HG03460 (cell line): Measurements from ENCODE around the gene NFE2.
A peak's percentile ranks its signal among the peaks of the same experiment; 100 is the strongest.

Source experiments
- ATAC-seq: cut with Tn5 transposase; IDR thresholded peaks from one replicate; pipeline ENCODE4 v1.9.1; 2021; ENCODE audit not compliant: unreplicated experiment

NFE2 gene

DNA sequence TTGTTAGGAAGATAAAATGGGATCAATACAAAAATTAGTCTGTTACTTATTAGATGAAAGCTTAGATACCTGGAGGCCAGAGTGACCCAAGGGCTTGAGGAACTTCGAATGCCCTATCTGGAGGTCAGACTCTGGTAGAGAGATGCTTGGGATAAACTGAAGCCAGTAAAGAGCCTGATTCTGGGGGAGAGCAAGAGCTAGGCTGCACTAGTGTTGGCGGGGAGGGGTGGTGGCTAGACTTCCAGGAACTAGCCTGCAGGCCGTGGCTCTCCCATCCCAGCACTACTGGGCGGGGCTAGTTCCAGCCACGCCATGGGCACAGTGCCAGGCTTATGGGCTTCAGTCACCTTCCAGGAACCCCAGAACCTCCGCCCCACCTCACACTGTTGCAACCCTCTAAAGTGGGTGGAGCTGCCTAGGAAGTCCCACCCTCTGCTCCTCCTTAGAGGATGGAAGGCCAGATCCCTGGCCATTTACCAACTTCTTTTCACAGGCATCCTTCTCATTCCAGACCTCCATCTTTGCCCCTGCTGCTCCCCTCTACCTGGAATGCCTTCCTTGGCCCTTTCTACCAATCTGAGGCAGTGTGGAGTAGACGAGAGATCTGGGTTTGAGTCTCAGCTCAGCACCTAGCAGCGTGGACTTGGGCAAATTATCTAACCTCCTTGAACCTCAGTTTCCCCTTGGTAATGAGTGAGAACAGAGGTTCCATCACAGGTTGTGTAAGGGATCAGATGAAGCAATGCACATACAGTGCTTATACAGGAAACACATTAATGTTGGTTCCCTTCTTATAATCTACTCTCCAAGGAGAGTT lies 6.3 kb upstream of the NFE2 start:
- no peak for ATAC-seq

DNA sequence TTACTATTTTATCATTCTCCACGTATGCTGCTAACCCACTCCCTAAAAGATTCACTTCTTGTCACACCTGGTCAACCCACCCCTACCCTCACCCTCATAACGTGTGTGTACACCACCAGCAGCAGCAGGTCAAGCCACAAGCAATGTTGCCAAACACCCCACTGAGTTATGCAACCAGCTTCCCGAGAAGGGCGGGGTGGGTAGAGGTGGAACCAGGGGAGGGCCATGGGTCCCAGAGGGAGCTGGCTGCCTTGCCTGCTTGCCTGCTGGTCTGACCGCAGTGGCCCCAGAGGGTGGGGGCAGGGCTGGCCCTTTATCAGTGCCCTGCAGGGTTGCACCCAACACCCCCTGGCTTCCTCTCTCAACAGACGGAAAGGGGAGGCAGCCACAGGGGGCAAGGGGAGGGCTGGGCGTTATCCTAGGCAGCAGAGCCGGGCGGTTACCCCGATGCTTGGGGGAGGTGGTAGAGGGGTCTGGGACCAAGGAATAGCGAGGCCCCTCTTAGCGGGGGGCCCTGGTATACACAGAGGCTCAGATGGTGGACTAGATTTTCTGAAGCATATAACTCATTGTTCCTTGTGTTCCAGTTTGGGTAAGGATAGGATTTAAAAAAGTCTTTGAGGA lies 3.5 kb upstream of the NFE2 start:
- peak; percentile 54 for ATAC-seq

DNA sequence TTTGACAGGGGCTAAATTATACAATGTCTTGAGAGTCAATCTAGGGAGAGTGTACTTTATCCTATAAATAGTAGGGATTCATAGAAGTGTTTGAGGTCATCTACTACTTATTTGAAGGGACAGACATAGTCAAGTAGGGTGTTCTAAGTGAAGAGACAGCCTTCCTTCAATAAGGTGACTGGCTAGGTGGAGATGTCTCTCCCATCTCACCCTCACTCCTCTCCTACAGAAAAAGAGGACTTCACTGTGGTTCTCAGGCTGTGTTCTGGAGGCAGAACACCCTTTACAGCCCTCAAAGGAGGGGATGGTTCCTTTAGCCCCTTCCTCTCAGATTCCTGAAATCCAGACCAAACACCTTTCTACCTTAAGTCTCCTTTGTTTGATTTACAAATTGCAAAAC lies 2.8 kb upstream of the NFE2 start:
- no peak for ATAC-seq

DNA sequence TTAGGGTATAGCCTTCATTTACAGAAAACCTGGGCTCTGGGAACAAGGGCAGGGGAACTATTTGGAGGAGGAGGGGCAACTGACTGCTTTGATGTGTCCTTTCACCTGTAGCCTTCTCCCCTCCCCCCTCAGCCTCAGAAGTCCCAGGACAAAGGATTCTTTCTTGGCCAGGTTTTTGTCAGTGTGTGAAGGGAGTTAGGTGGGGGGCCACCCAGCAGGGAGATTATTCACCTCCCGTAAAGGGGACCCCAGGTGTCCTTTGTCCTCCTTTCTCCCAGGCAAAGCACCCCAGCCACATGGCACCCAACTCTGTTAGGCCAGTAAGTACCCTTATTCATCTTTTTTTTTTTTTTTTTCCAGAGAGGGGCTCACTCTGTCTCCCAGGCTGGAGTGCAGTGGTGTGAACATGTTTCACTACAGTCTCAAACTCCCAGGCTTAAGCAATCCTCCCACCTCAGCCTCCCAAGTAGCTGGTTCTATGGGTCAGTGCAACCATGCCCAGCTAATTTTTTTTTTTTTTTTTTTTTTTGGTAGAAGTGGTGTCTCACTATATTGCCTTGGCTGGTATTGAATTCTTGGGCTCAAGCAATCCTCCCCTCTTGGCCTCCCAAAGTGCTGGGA lies 723 bp upstream of the NFE2 start:
- no peak for ATAC-seq

DNA sequence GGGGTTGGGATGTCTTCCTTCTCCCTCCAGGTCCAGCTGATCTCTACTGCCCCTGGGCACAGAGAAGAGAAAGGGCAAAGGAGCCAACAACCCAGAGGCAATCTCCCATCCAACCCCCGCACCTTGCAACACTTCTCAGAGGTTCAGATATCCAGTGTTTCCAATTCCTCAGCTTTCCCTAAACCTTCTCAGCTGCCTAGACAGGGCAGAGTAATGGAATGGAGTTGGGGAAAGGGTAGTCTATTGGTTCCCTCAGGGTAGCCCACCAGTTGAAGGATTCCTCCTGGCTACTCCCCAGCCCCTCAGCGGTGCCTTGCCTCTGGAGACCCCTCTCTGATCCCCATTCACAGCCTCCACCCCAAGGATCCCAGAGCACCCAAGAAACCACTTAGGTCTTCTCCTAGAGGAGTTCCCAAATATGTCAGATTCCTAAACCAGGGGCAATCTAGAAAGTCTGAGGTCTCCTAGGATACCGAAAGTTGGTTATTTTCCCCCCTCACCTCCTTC lies 537 bp downstream of the NFE2 start:
- ATAC-seq = no peak

DNA sequence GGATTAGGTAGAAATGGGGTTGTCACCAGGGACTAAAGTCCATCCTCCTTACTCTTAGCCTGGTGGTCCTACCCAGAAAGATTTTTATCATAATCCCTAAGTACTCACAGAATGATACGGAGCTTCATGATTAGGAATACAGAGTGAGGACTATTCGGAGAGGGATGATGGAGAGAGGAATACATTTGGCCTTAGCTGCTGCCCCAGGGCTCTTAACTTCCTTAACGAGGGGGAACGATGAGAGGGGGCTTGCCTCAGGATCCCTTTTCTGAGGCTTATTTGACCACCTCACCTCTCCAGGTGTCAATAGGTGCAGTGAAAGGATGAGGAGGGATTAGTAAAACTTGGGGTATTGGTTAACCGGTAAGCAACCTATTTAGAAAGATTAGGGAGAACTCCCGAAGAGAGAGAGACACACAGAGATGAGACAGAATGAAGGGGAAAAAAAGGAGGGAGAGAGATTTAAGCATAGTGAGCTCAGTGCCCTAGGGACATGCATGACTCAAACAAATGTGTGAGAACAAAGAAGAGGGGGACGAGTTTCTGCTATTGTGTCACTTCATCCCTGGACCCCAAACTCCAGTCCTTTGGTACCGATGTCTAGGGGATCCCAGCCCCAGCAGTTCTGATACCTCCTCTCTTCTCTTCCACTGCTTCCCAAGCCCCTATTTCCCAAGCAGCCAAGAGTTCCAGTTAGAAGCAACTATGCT lies 1.1 kb downstream of the NFE2 start:
- ATAC-seq = no peak

DNA sequence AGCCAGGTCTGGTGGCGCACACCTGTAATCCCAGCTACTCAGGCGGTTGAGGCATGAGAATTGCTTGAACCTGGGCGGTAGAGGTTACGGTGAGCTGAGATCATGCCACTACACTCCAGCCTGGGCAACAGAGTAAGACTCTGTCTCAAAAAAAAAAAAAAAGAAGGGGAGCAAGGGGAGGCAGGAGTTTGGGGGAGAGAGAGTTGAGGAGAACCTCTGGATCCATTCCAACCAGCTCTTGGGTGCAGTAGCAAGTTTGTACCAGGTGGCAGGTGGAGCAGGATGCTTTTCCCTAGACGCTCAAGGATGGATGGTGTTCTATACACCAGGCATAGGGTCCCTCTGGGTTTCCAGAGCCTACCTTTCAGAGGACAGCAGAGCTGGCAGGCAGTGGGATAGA lies 1.9 kb downstream of the NFE2 start:
- no peak for ATAC-seq

DNA sequence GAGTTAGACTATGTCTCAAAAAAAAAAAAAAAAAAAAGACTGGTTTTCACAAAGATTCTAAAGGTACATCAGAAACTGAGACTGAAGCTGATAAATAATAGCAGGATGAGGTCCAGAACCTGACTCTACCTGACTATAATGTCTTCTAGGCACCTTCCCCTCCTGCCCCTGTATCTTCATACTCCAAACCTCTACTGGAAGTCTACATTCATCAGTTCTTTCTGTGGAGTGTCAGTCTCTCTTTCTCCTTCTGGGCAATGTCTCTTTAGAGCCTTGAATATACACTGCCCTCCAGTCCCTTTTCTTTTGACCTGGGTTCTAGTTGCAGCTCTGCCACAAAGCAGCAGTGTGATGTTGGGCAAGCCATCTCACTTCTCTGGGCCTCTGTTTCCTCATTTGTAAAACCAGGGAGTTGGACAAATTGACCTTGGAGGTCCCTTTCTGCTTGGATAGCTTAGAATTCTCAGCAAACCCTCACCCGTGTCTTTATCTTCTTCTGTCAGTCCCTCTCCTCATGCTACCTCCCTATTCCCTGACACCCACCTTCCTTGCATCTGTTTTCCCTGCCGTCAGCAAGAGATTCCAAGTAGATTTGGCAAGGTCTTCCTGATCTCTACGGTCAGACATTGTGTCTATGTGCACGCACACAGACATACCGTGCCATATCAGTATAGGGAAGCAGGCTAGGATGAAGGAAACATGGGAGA lies 4.3 kb downstream of the NFE2 start:
- ATAC-seq = no peak

DNA sequence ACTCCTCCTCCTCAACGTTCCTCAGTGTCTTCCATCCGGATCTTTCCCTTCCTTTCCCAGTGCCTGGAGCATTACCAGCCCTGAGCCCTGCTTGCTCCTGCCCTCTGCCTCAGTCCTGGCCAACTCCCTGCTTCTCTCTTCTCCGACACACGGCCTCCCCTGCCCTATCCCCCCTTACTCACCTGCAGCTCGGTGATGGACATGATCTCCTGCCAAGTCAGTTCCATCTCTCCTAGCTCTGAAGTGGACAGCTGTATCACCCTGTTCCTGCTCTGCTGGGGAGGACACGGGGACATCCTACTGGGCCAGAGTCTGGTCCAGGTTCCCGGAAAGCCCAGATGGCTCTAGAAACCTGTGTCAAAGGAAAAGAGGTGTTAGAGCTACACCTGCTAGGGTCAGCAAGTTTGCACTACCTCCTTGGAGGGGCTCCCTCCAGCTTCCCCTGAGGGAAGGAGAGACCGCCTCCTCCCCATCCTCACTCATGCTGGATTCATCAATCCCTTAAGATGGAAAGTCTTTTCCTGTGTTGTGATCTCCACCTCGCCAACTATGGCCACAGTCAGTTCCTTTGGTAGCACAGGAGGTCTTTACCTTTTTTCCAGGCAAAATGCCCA lies 5.8 kb downstream of the NFE2 start:
- no peak for ATAC-seq

DNA sequence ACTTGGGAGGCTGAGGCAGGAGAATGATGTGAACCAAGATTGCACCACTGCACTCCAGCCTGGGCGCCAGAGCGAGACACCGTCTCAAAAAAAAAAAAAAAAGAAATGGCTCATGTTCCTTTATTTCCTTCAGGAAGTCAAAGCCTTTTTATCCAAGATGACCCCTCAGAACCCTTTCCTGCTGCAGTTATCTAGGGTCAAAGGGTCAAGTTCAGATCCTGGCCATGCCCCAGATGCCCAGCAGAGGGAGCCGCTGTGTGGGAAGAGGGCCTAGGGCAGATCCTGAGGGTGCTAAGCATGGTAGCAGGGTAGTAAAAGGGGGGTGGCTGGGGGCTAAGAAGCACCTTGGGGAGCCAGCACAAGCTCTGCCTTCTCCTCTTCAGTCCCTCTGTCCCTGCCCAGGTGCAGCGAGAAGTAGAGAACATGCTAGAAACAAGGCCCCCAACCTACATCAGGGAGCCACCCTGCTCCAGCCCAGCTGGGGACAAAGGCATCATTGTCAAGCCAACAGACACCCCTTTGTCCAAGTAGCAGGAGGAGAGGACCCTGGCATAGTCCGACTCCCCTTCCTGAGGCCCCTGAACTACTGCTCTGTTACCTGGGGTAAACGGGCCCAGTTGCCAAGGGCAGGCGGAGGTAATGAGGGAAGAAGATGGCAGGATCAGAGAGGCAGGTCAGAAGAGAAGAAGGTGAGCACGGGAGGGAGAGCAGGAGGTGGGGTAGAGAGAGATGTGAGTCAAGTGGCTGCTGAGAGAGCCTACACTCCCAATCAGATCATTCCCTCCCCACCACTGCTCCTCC lies 6.5 kb downstream of the NFE2 start:
- no peak for ATAC-seq

DNA sequence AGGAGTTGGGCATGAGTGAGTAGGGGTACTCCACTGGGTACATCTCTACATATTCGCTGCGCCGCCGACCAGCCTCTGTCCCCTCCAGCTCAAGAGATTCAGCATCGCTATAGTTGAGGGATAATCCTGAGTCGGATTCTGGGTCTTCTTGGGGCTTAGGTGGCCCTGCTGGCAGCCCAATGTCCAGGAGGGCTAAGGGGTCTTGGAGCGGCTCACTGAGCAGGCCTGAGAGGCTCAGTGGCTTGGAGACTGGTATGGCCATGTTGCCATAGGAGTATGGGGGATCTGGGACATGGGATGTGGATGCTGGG lies 7.9 kb downstream of the NFE2 start:
- no peak for ATAC-seq

DNA sequence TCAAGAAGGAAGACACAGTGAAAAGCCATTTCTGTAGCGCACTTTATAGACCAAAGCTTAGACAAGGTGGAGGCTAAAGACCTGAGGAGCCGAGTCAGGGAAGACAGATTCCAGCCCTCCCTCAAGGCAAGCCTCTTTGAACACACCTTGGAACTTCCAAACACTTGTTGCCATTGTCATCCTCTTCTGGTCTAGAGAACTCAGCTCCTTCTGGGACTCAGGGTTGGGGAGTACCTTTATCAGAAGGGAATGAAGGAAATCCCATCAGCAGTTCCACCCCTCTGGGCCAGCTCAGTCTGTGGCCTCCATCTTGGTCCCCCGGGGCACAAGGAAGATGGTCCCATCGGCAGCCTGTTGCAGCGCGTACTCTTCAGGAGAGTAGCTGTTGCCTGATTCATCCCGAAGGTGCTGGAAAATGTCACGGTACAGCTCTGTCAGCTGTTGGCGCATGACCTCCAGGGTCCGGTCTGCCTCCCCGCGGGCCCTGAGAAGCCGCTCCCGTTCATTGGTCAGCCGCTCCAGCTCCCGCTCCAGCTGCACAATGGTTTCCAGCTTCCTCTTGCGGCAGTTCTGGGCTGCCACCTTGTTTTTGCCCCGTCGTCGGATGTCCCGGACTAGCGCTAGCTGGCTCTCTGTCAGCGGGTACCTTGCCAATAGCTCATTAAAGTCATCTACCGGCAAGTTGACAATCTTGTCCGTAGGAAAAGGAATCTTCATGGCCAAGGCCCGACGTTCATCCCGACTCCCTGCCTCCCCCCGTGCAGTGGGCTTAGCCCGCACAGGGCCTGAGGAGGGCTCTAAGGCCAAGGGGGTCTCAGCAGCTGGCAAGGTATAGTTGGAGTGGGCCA lies 8.5 kb downstream of the NFE2 start:
- ATAC-seq = no peak

DNA sequence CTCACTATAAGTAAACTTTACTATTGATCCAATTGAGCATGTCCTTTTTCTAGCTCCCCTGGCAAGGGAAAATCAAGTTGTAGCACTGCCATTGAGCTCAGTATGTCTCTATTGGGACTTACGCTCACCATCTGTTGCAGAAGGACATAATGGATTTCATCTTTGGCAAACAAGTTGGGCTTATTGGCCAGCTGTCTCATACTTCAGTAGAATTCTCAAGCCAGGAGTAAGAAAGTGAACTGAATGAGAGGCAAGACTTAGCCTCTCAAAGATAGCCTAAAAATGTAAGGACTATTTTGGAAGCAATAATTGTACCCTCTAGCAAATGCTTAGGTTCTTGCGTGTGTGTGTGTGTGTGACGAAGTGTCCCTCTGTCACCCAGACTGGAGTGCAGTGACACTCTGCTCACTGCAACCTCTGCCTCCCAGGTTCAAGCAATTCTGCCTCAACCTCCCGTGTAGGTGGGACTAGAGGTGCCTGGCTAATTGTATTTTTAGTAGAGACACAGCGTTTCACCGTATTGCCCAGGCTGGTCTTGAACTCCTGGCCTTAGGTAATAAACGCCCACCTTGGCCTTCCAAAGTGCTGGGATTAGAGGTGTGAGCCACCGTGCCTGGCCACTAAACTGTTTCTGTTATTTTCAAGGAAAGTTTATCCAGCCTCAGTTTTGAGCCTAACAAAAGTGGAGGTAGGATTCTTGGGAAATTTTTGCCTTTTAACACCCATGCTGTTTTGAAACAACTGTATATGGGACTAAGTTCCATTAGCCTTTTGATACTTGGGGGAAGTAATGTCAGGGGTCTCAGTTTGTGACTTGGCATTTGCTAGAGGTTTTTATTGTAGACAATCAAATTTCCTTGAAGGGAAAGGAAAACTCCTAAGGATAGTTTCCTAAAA lies 13.3 kb downstream of the NFE2 start:
- no peak for ATAC-seq

DNA sequence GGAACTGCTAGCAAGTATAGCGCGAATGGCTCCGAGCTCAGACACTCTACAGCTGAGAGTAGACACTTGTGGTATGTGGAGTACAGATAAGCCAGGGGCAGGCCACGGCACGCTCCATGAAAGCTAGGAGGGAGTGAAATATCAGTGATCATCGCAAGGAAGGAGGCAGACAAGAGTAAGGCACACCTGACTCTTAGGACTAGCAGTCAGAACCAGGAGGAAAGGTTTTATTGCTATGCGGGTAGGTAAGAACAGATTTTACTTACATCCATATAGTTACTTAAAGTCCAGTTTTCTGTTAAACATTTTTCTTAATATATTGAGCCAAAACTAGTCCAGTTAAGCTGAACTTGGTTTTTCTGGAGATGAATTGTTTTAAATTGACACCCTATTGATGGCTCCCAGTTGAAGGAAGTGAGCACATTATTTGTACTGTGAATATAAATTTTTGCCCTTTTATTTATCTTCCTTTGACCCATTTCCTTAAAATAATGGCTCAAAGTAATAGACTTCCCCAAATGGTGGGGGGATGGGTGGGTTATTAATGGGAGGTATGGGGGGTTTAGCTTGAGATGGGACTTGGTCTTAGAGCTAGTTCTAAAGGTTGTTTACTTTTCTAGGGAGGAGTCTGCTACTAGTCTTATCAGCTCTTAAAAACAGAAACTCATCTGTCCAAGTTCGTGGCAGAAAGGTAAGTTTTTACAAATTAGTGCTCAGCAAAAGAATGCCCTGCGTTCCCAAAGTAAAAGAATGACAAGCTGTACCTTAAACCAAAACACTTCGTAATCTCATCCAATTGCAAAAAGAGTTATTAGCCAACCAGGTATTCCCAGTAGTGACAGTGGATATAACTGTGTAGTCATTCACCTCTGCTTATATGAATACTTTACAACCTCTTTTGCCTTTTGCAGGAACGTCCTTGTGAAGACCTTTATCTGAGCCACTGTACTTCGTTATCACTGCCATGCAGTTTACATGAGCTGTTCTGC lies 14.5 kb downstream of the NFE2 start:
- no peak for ATAC-seq

DNA sequence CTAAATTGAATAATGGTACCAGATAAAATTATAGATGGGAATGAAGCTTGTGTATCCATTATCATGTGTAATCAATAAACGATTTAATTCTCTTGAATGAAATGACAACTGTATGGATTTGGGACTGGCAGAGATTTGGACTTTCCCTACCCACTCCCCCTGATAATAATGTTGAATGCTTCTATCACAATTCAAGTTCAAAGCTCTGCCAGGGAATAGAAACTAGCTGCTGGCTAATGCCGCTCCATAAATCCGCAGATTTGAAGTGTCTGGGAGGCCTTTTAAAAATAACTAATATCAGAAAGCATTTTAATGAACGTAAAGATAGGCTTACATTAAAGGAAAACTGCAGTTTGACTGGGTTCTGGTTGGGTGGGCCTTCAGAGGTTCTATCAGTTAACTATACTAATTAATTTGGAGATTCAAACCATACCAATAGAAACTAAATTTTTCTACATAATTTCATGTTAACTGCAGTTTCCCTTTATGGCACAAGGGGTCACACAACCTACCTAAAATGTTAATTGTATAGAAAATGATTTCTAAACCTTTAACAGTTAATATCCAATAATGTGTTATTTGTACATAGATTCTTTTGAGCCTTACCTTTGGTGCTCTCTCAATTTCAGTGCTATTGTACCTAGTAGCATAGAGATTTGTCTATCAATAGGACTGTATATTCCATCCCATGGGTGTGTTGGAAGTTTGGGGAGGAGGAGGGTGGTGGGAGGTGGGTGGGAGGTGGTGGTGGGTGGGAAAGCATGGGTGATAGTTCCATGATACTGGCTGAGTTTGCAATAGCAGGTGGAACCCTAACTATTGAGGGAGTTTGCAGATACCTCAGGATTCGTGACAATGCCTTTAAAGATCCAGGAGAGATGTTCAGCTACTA lies 15.4 kb downstream of the NFE2 start:
- no peak for ATAC-seq
